Measurements from ENCODE around the gene BRD9.
"Not testable (repeated sequence)": the region's sequence is repeated elsewhere in the genome, so short reads cannot be mapped to it uniquely, and the experiment has no call there.

Gene BRD9

GRCh38 chr5:892394-893136 is at the start of gene BRD9, which contains the start of gene TRIP13:
Gene BRD9 (minus strand): TSS chr5:892801. CDS start chr5:892657, 144 bp downstream.
Gene TRIP13 (plus strand): TSS chr5:892884. CDS start chr5:892999, 115 bp downstream.
- peak; percentile 87 for DNase-seq (ENCODE audit: low read depth)

- not testable (repeated sequence) for DNase-seq (ENCODE audit: low read depth)
These were observed 48.1 kb upstream of the BRD9 start for GRCh38 chr5:940741-941140.

GRCh38 chr5:939368-939767 is 46.8 kb upstream of the BRD9 start:
- DNase-seq (ENCODE audit: low read depth), result no peak

- DNase-seq (ENCODE audit: low read depth), result no peak
These were observed 44.7 kb upstream of the BRD9 start for GRCh38 chr5:937151-937924.

DNA sequence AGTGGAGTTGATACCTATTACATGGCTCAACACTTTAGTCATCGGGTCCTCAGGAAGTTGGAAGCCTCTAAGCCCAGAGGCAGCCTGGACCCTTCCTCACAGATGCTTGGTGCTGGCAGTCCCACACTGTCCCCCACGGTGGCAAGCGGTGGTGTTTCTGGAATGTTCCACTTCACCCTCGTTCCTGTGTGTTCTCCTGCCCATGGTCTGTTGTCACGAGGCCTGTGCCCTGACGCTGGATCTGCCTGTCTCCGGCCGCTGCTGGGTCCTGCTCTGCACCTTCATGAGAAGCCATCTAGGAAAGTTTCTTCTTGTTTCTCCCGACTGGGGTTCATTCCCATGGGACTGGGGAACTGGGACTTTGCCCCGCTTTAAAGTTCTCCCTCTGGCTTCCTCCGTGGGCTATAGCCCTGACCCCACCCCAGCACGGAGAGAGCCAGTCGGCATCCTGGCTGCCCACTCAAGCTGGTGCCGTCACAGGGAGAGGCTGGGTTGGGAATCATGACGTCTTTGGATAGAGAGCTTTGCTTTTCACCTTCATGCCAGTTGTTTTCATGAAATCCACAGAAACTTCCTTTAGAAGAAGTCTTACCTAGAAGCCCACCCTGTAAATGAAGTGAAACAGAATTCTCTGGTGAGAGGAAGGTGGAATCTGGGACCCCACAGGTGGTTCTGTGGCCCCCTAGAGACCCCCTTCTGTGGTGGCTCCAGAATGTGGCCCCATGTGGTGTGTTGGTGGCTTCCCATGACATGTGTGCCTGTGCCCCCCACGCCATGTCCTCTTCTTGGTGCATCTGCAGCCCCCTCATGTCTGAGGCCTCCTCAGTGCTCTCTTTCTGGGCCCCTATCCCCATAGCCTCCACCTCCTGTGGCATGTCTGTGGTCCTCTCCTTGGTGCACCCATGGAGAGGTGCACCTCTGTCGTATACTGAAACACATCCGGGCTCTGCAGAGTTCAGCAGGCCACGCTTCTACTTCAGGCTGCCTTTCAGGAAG is 43.8 kb upstream of the BRD9 start:
- no peak for DNase-seq (ENCODE audit: low read depth)

DNA sequence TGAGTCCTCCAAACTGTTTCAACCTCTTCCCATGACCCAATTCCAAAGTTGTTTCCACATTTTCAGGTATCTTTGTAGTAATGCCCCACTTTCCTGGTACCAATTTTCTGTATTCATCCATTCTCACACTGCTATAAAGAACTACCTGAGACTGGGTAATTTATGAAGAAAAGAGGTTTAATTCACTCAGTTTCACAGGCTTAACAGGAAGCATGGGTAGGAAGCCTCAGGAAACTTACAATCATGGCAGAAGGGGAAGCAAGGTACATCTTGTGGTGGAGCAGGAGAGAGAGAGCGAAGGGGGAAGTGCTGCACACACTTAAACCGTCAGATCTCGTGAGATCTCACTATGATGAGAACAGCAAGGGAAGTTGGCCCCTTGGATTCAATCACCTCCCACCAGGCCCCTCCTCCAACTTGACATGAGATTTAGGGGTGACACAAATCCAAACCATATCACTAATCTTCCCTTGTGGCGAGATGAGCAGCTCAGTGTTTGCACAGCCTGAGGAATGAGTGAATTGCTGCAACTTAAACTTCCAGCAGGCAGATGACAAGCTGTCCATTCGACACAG is 43.0 kb upstream of the BRD9 start:
- no peak for DNase-seq (ENCODE audit: low read depth)

DNA sequence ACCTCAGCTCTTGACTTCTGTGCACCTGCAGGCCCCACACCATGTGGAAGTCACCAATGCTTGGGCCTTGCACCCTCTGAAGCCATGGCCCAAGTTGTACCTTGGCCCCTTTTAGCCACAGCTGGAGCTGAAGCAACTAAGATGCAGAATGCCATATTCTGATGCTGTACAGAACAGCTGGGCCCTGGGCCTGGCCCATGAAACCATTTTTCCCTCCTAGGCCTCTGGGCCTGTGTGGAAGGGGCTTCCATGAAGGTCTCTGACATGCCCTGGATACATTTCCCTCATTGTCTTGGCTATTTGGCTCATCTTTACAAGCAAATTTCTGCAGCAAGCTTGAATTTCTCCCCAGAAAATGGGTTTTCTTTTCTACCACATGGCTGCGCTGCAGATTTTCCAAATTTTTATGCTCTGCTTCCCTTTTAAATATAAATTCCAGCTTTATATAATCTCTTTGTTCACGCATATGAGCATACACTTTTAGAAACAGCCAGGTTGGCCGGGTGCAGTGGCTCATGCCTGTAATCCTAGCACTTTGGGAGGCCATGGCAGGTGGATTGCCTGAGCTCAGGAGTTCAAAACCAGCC is 41.9 kb upstream of the BRD9 start:
- peak; percentile 35 for DNase-seq (ENCODE audit: low read depth)

GRCh38 chr5:933951-934350 is 41.4 kb upstream of the BRD9 start:
- not testable (repeated sequence) for DNase-seq (ENCODE audit: low read depth)

DNA sequence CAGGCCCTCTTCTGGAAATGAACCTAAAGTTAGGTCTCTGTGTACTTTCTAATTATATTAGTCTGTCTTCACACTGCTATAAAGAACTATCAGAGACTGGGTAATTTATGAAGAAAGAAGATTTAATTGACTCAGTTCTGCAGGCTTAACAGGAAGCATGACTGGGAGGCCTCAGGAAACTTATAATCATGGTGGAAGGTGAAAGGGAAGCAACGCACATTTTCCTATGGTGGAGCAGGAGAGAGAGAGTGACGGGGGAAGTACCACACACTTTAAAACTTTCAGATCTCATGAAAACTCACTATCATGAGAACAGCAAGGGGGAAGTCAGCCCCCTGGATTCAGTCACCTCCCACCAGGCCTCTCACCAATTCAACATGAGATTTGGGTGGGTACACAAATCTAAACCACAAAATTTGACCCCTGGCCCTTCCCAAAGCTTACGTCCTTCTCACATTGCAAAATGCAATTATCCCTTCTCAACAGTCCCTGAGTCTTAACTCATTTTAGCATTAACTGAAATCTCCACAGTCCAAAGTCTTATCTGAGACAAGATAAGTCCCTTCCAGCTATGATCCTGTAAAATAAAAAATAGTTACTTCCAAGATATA is 40.8 kb upstream of the BRD9 start:
- no peak for DNase-seq (ENCODE audit: low read depth)

GRCh38 chr5:932628-933250 is 40.1 kb upstream of the BRD9 start:
- DNase-seq (ENCODE audit: low read depth), result no peak

GRCh38 chr5:932151-932627 is 39.6 kb upstream of the BRD9 start:
- DNase-seq (ENCODE audit: low read depth), result no peak

GRCh38 chr5:931570-932145 is 39.1 kb upstream of the BRD9 start:
- DNase-seq (ENCODE audit: low read depth), result no peak

- no peak for DNase-seq (ENCODE audit: low read depth)
These were observed 38.3 kb upstream of the BRD9 start for GRCh38 chr5:930866-931265.

- DNase-seq (ENCODE audit: low read depth), result no peak
These were observed 37.0 kb upstream of the BRD9 start for GRCh38 chr5:929596-929995.

- not testable (repeated sequence) for DNase-seq (ENCODE audit: low read depth)
These were observed 36.6 kb upstream of the BRD9 start for GRCh38 chr5:929182-929581.

DNA sequence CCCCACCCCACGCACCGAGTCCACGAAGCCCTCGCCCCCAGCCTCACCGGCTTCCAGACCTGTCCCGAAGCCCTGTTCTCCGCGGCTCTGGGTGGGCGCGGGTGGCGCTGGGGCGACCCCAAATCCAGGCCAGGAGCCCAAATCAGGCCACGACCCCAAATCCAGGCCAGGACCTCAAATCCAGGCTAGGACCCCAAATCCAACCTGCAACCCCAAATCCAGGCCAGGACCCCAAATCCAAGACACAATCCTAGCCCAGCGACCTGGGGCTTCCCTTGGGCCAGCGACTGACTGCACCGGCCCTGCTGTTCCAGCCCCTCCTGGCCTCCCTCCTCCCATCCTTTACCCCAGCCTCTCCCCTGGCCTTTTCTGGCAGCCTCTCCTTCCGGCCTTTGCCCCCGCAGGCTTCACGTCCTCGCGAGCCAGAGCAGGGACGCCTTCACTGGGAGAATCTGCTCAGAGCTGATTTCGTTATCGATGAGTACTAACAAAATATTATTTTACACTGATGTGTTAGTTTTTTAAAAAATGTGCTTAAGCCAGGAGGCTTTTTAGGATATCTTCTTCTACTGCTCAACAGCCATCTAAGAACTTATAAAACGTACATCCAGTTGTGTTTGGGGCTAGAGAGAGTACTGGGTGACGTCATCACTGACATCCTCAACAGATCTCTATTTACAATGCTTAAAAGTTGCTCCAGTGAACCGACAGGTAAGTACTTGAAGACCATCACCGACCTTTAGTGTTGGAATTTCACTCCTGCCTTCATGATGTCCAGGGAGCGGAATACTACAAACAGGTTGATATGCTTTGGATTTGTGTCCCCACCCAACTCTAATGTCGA is 34.8 kb upstream of the BRD9 start:
- DNase-seq (ENCODE audit: low read depth), result no peak

DNA sequence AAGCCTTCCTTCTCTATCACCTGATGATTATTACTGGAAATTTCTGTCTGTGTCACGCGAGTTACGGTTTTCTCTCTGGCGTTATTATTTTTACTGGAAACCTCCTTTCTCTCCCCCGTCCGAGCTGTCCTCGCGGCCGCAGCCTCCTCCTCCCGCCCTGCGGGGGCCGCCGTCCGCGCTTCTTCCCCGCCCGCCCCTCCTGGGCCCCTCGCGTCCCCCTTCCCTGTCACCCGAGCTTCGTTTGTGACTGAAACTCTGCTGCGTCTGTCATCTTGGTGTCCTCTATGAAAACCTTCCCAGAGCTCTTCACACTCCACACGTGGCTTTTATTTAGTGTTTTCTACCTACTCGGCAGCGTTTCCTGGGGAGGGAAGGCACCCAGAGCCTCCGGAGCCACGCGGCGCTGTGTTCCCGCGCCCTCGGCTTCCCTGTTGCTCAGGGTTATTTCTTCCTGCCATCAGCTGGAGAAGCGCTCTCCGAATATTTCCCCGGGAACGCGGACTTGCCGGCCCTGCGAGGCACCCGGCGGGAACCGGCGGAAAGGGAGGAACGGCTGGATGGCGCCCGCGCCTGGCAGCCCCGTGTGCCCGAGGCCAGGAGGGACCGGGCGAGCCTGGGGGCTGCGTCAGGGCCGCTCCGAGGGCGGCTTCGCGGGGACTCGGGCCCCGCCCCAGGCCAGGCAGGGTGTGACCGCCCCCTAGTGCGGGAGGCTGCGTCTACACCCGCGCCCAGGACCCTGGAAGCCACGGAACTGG is 34.0 kb upstream of the BRD9 start:
- DNase-seq (ENCODE audit: low read depth), result no peak

GRCh38 chr5:923281-923873 is 30.8 kb upstream of the BRD9 start:
- DNase-seq (ENCODE audit: low read depth), result peak; percentile 80
